Liver (tissue), 9 donors: ENCODE results near the gene ATP6V1F. TPM values are rescaled to one million over a fixed set of nuclear protein-coding genes. Genes with fewer than 3 reads are reported as not detected.

Experiments used
- DNase-seq: peaks from one replicate; pipeline ENCODE4 v3.0.0-alpha.2; 2017; ENCODE audit warnings: low spot score
- H3K27ac ChIP-seq, 2 donors: one replicate each; pipeline ENCODE4 v1.7.0; 2013; ENCODE audit warnings: inconsistent platforms in 2 of 2, low read length in 2 of 2, control low read depth in 1 of 2, low read depth in 1 of 2, mild to moderate bottlenecking in 1 of 2
- H3K27me3 ChIP-seq, 4 donors: one replicate each; pipeline versions ENCODE4 v1.6.1 to v1.7.0; 2013; ENCODE audit warnings: low read length in 3 of 4, inconsistent platforms in 1 of 4, mild to moderate bottlenecking in 1 of 4, moderate library complexity in 1 of 4; ENCODE audit not compliant: control insufficient read depth in 4 of 4, insufficient read depth in 4 of 4
- H3K36me3 ChIP-seq, 4 donors: one replicate each; pipeline versions ENCODE4 v1.6.1 to v1.7.0; 2013; ENCODE audit warnings: low read length in 3 of 4, mild to moderate bottlenecking in 3 of 4, low read depth in 1 of 4, moderate library complexity in 1 of 4; ENCODE audit not compliant: control insufficient read depth in 4 of 4, insufficient read depth in 3 of 4
- H3K4me1 ChIP-seq, 4 donors: one replicate each; pipeline versions ENCODE4 v1.6.1 to v1.7.0; 2013; ENCODE audit warnings: low read length in 3 of 4, mild to moderate bottlenecking in 3 of 4, moderate library complexity in 1 of 4; ENCODE audit not compliant: control insufficient read depth in 4 of 4, insufficient read depth in 4 of 4
- H3K4me3 ChIP-seq, 3 donors: one replicate each; pipeline versions ENCODE4 v1.6.1 to v1.7.0; 2013; ENCODE audit warnings: low read length in 3 of 3, control low read depth in 1 of 3, low read depth in 1 of 3, mild to moderate bottlenecking in 1 of 3
- H3K9ac ChIP-seq, 2 donors: one replicate each; pipeline ENCODE4 v1.7.0; 2013; ENCODE audit warnings: low read length in 2 of 2, mild to moderate bottlenecking in 2 of 2, moderate library complexity in 2 of 2, control low read depth in 1 of 2, low read depth in 1 of 2
- H3K9me3 ChIP-seq, 4 donors: one replicate each; pipeline versions ENCODE4 v1.6.1 to v1.7.0; 2013; ENCODE audit warnings: low read length in 3 of 4; ENCODE audit not compliant: control insufficient read depth in 4 of 4
- ATF3 ChIP-seq: IDR thresholded peaks from 2 replicates; pipeline ENCODE4 v1.6.1; 2016; ENCODE audit warnings: antibody characterized with exemption
- CTCF ChIP-seq: fragments of 150-350 bp; IDR thresholded peaks from 2 replicates; pipeline ENCODE4 v1.5.1; 2017; ENCODE audit warnings: improper control_type of control experiment, low read depth, low read length; ENCODE audit not compliant: missing input control
- EGR1 ChIP-seq, 2 donors: IDR thresholded peaks; 2 replicates each; pipeline ENCODE4 v1.6.1; 2016 to 2018; ENCODE audit warnings: antibody characterized with exemption in 2 of 2, low read depth in 2 of 2
- FOXA1 ChIP-seq: IDR thresholded peaks from 2 replicates; pipeline ENCODE4 v1.6.1; 2016; ENCODE audit warnings: antibody characterized with exemption
- FOXA2 ChIP-seq: IDR thresholded peaks from 2 replicates; pipeline ENCODE4 v1.6.1; 2016; ENCODE audit warnings: antibody characterized with exemption
- GABPA ChIP-seq, 2 donors: IDR thresholded peaks in 1 of 2; conservative IDR thresholded peaks in 1 of 2; 2 replicates each; pipeline ENCODE4 v1.6.1; 2016; ENCODE audit warnings: antibody characterized with exemption in 2 of 2, mild to moderate bottlenecking in 1 of 2, moderate library complexity in 1 of 2
- HNF4A ChIP-seq, 2 donors: conservative IDR thresholded peaks; 2 replicates each; pipeline ENCODE4 v1.6.1; 2016; ENCODE audit warnings: antibody characterized with exemption in 2 of 2, mild to moderate bottlenecking in 2 of 2
- HNF4G ChIP-seq: IDR thresholded peaks from 2 replicates; pipeline ENCODE4 v1.6.1; 2016; ENCODE audit warnings: antibody characterized with exemption
- JUND ChIP-seq, 2 donors: IDR thresholded peaks; 2 replicates each; pipeline ENCODE4 v1.6.1; 2016; ENCODE audit warnings: antibody characterized with exemption in 2 of 2
- MAX ChIP-seq: IDR thresholded peaks from 2 replicates; pipeline ENCODE4 v1.6.1; 2016; ENCODE audit warnings: antibody characterized with exemption
- NR2F2 ChIP-seq: IDR thresholded peaks from 2 replicates; pipeline ENCODE4 v1.6.1; 2016; ENCODE audit warnings: antibody characterized with exemption
- RAD21 ChIP-seq, 2 donors: IDR thresholded peaks; 2 replicates each; pipeline ENCODE4 v1.6.1; 2016; ENCODE audit warnings: antibody characterized with exemption in 2 of 2, mild to moderate bottlenecking in 2 of 2
- REST ChIP-seq: IDR thresholded peaks from 2 replicates; pipeline ENCODE4 v1.6.1; 2016; ENCODE audit warnings: antibody characterized with exemption, mild to moderate bottlenecking
- RXRA ChIP-seq, 2 donors: IDR thresholded peaks; 2 replicates each; pipeline ENCODE4 v1.6.1; 2017 to 2018; ENCODE audit warnings: antibody characterized with exemption in 2 of 2, mild to moderate bottlenecking in 1 of 2
- SP1 ChIP-seq: IDR thresholded peaks from 2 replicates; pipeline ENCODE4 v1.6.1; 2018; ENCODE audit warnings: antibody characterized with exemption, mild to moderate bottlenecking
- TAF1 ChIP-seq: conservative IDR thresholded peaks from 2 replicates; pipeline ENCODE4 v1.6.1; 2016; ENCODE audit warnings: antibody characterized with exemption, mild to moderate bottlenecking
- YY1 ChIP-seq: IDR thresholded peaks from 2 replicates; pipeline ENCODE4 v1.6.1; 2016; ENCODE audit warnings: antibody characterized with exemption, mild to moderate bottlenecking
- ZBTB33 ChIP-seq: IDR thresholded peaks from 2 replicates; pipeline ENCODE4 v1.6.1; 2016; ENCODE audit warnings: antibody characterized with exemption
- WGBS: extraction: QIAGEN DNeasy Blood & Tissue Kit; methylation state at CpG from one replicate; pipeline ENCODE4 v1.1.7; 2013; 5-methylcytosine and 5-hydroxymethylcytosine counted together
- polyA plus RNA-seq, 2 donors: library from polyadenylated mRNA; stranded (reverse) in 1 of 2; unstranded in 1 of 2; fragments of 200-250 nt in 1 of 2; fragments of >200 nt in 1 of 2; fragmentation: Nextera tagmentation in 1 of 2; extraction: Ambion mirVana in 1 of 2; gene quantifications; one replicate each; pipeline versions ENCODE4 v1.2.1 to v1.2.3, GENCODE V29; 2013 to 2015
- total RNA-seq, 2 donors: library from RNA; depleted of rRNA; stranded (reverse); fragments of >200 nt; gene quantifications; one replicate each; pipeline ENCODE4 v1.2.3, GENCODE V29; 2014
- donor health status: healthy.
- donor health status: healthy.
- donor health status: healthy.
- donor health status: healthy.
- donor health status: healthy.

ATP6V1F gene
- total and polyA plus RNA-seq, 4 donors: 23.1 to 111 (median 47.1) TPM

GRCh38 chr7:128831178-128831993 lies 31.3 kb upstream of the ATP6V1F start:
- Histone ChIP-seq H3K36me3 (no peaks in the 10 kb centered on the region), H3K4me1 (peaks cover 3 to 13% (median 7%) of the 10 kb centered on the region in 4 donors), H3K27ac (no peak overlapping the region), H3K4me3 (no peak overlapping the region), H3K27me3 (peaks cover 0 to 5% (median 0%) of the 10 kb centered on the region in 4 donors), H3K9ac (no peak overlapping the region), H3K9me3 (no peaks in the 10 kb centered on the region)
- 25% methylated on average over 33 of the region's 33 CpGs for WGBS
- no peak for DNase-seq
- TF ChIP-seq REST: no peak
- TF ChIP-seq CTCF: no peak
- TF ChIP-seq FOXA2: no peak
- no peak for TF ChIP-seq HNF4A (conservative IDR thresholded peaks at IDR 0.05)
- TF ChIP-seq GABPA (IDR thresholded peaks at IDR 0.05 in 1 of 2, conservative IDR thresholded peaks at IDR 0.05 in 1 of 2): no peak
- TF ChIP-seq RAD21 (IDR thresholded peaks at IDR 0.05): no peak
- no peak for TF ChIP-seq NR2F2
- TF ChIP-seq SP1: no peak
- no peak for TF ChIP-seq JUND (IDR thresholded peaks at IDR 0.05)
- no peak for TF ChIP-seq ATF3
- TF ChIP-seq MAX: no peak
- TF ChIP-seq RXRA (IDR thresholded peaks at IDR 0.05): no peak
- no peak for TF ChIP-seq ZBTB33
- TF ChIP-seq FOXA1: no peak
- TF ChIP-seq YY1: no peak
- TF ChIP-seq EGR1 (IDR thresholded peaks at IDR 0.05; ENCODE audit: low read depth in 2 of 2): no peak
- TF ChIP-seq HNF4G: no peak
- TF ChIP-seq TAF1: no peak
